Sigmoid colon (tissue), 7 donors: ENCODE measurements around the gene TBCE. TPM values are rescaled to one million over a fixed set of nuclear protein-coding genes. Genes with fewer than 3 reads are reported as not detected.
"Not testable (repeated sequence)": the region's sequence is repeated elsewhere in the genome, so short reads cannot be mapped to it uniquely, and the experiment has no call there.

Experiments used
- DNase-seq: peaks from one replicate; pipeline ENCODE4 v3.0.0-alpha.2; 2019
- H3K27ac ChIP-seq, 4 donors: fragments of 200-600 bp; sonication (generic); one replicate each; pipeline ENCODE4 v1.5.1; 2016 to 2019; ENCODE audit warnings: mild to moderate bottlenecking in 1 of 4
- H3K27me3 ChIP-seq, 3 donors: fragments of 200-600 bp; sonication (generic); one replicate each; pipeline ENCODE4 v1.5.1; 2019; ENCODE audit warnings: mild to moderate bottlenecking in 1 of 3
- H3K36me3 ChIP-seq, 4 donors: fragments of 200-600 bp; sonication (generic); one replicate each; pipeline ENCODE4 v1.5.1; 2016 to 2019
- H3K4me1 ChIP-seq, 4 donors: fragments of 200-600 bp; sonication (generic); one replicate each; pipeline ENCODE4 v1.5.1; 2017 to 2019
- H3K4me3 ChIP-seq, 4 donors: fragments of 200-600 bp; sonication (generic); one replicate each; pipeline ENCODE4 v1.5.1; 2017 to 2019; ENCODE audit warnings: mild to moderate bottlenecking in 2 of 4, moderate library complexity in 1 of 4
- H3K9me3 ChIP-seq, 4 donors: fragments of 200-600 bp in 3 of 4; sonication (generic) in 3 of 4; one replicate each; pipeline versions ENCODE4 v1.5.1 to v1.6.1; 2013 to 2019
- EP300 ChIP-seq, 4 donors: sonication (generic); formaldehyde crosslinking; IDR thresholded peaks; one replicate each; pipeline ENCODE4 v1.6.1; 2017; ENCODE audit warnings: antibody characterized with exemption in 4 of 4
- POLR2A ChIP-seq, 2 donors: fragments of 450-650 bp; IDR thresholded peaks; one replicate each; pipeline ENCODE4 v1.6.1; 2016; ENCODE audit warnings: antibody characterized with exemption in 2 of 2, mild to moderate bottlenecking in 2 of 2, moderate library complexity in 2 of 2
- POLR2AphosphoS5 ChIP-seq, 4 donors: sonication (generic); formaldehyde crosslinking; IDR thresholded peaks; one replicate each; pipeline ENCODE4 v1.6.1; 2017; ENCODE audit warnings: antibody characterized with exemption in 4 of 4
- WGBS, 2 donors: extraction: QIAGEN DNeasy Blood & Tissue Kit; methylation state at CpG; one replicate each; pipeline ENCODE4 v1.1.7; 2013; 5-methylcytosine and 5-hydroxymethylcytosine counted together
- intact Hi-C: fragments of 100-400 bp; cut with DNase I; formaldehyde crosslinking; loops from one replicate; pipeline ENCODE4 v1.15.1; 2023
- polyA plus RNA-seq, 3 donors: library from polyadenylated mRNA; stranded (reverse); fragments of 200-250 nt; gene quantifications; one replicate each; pipeline ENCODE4 v1.2.3, GENCODE V29; 2013
- total RNA-seq, 4 donors: library from RNA; depleted of rRNA; stranded (reverse); fragments of >200 nt; gene quantifications; one replicate each; pipeline ENCODE4 v1.1.0, GENCODE V29; 2016
- TF ChIP-seq, protein P1 (sequence below), 4 experiments: fragments of 450-650 bp in 3 of 4; fragments of 200-600 bp in 1 of 4; IDR thresholded peaks; one replicate each; pipeline ENCODE4 v1.5.1; 2016 to 2019; ENCODE audit warnings: antibody characterized with exemption in 4 of 4, mild to moderate bottlenecking in 3 of 4, moderate library complexity in 2 of 4
- donor health status: healthy with polysubstance abuse.
- donor health status: Bipolar disorder and iron deficiency.
- donor health status: healthy.

Gene TBCE
- total and polyA plus RNA-seq, 7 donors = 14.4 to 24.3 (median 16.4) TPM

DNA sequence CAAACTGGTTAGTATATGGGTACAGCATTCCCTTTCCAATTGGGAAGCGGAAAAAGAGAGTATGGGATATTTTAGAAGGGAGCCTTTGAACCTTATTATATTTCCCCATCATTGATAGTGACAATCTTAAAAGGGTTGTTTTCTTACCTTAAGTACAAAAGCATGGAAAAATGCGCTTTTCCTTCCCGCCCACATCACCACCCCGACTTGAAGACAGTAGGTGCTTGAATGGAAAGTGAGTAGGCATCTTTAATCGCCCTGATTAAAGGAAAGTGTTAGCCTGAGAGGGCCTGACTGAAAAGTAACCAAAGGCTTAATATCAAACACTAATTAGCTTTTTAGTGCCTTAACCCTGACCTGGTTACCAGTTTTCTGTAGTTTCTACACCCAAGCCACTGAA, 23.5 kb upstream of the TBCE start:
- intact Hi-C loops = no loop called here
- Histone ChIP-seq H3K9me3 (no peaks in the 10 kb centered on the region), H3K27ac (no peak overlapping the region), H3K4me3 (no peak overlapping the region), H3K36me3 (peaks cover 0 to 47% (median 12%) of the 10 kb centered on the region in 4 donors), H3K27me3 (no peaks in the 10 kb centered on the region), H3K4me1 (no peaks in the 10 kb centered on the region)
- TF ChIP-seq, protein P1, sequence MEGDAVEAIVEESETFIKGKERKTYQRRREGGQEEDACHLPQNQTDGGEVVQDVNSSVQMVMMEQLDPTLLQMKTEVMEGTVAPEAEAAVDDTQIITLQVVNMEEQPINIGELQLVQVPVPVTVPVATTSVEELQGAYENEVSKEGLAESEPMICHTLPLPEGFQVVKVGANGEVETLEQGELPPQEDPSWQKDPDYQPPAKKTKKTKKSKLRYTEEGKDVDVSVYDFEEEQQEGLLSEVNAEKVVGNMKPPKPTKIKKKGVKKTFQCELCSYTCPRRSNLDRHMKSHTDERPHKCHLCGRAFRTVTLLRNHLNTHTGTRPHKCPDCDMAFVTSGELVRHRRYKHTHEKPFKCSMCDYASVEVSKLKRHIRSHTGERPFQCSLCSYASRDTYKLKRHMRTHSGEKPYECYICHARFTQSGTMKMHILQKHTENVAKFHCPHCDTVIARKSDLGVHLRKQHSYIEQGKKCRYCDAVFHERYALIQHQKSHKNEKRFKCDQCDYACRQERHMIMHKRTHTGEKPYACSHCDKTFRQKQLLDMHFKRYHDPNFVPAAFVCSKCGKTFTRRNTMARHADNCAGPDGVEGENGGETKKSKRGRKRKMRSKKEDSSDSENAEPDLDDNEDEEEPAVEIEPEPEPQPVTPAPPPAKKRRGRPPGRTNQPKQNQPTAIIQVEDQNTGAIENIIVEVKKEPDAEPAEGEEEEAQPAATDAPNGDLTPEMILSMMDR (IDR thresholded peaks at IDR 0.05) = no peak
- TF ChIP-seq POLR2A (IDR thresholded peaks at IDR 0.05) = no peak
- no peak for TF ChIP-seq EP300 (IDR thresholded peaks at IDR 0.05)
- no peak for TF ChIP-seq POLR2AphosphoS5 (IDR thresholded peaks at IDR 0.05)
- no peak for DNase-seq
- 93 to 95% methylated on average over 5 of the region's 5 CpGs for WGBS, 2 donors

DNA sequence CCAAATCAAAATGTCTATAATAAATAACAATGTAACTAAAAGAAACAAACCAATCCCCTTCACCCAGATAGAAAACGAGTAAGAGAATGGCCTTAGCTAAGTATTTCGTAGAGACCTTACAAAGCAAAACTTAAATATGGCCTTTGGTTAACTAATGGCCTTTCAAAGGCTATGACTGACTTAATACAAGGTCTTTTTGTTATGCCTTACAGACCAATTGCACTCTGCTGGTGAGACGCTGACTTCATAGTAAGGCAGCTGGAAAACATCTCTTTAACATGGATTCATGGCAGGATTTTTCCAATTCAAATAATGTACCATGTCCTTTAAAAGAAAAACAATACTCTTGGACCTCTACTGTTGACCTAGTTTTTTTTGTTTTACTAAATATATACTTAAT, 15.8 kb upstream of the TBCE start:
- Histone ChIP-seq H3K36me3 (peaks cover 0 to 4% (median 0%) of the 10 kb centered on the region in 4 donors), H3K4me1 (no peaks in the 10 kb centered on the region), H3K27me3 (no peaks in the 10 kb centered on the region), H3K27ac (no peak overlapping the region), H3K4me3 (no peak overlapping the region), H3K9me3 (no peaks in the 10 kb centered on the region)
- intact Hi-C loops = no loop called here
- TF ChIP-seq POLR2AphosphoS5 (IDR thresholded peaks at IDR 0.05) (no peak), EP300 (IDR thresholded peaks at IDR 0.05) (no peak), POLR2A (IDR thresholded peaks at IDR 0.05) (no peak)
- TF ChIP-seq, protein P1 (IDR thresholded peaks at IDR 0.05) = no peak
- 91 to 92% methylated on average over 3 of the region's 3 CpGs for WGBS, 2 donors
- DNase-seq = no peak

DNA sequence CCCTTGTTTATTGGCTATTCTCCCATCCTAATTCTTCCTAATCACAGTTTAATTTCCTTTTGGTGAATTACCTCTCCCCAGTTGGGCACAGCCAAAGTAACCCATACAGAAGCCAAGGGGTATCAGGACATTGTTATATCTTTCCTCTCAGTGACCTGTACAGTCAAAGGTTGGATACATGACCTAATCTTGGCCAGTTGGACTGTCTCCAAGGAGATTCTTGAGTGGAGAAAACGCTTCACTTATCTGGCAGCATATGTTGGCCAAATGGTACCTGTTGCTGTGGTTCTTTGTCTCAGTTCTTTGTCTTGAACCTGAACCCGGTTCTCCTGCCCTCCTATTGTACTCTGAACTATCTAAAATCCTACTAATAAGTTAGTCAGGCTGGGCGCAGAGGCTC, 15.3 kb upstream of the TBCE start:
- TF ChIP-seq POLR2AphosphoS5 (IDR thresholded peaks at IDR 0.05) (no peak), EP300 (IDR thresholded peaks at IDR 0.05) (no peak)
- Histone ChIP-seq H3K27me3 (no peaks in the 10 kb centered on the region), H3K36me3 (no peaks in the 10 kb centered on the region), H3K9me3 (no peaks in the 10 kb centered on the region), H3K4me1 (no peaks in the 10 kb centered on the region), H3K4me3 (no peak overlapping the region), H3K27ac (no peak overlapping the region)
- no peak for DNase-seq
- WGBS, 2 donors = 71 to 76% methylated on average over 3 of the region's 3 CpGs
- intact Hi-C loops = no loop called here

DNA sequence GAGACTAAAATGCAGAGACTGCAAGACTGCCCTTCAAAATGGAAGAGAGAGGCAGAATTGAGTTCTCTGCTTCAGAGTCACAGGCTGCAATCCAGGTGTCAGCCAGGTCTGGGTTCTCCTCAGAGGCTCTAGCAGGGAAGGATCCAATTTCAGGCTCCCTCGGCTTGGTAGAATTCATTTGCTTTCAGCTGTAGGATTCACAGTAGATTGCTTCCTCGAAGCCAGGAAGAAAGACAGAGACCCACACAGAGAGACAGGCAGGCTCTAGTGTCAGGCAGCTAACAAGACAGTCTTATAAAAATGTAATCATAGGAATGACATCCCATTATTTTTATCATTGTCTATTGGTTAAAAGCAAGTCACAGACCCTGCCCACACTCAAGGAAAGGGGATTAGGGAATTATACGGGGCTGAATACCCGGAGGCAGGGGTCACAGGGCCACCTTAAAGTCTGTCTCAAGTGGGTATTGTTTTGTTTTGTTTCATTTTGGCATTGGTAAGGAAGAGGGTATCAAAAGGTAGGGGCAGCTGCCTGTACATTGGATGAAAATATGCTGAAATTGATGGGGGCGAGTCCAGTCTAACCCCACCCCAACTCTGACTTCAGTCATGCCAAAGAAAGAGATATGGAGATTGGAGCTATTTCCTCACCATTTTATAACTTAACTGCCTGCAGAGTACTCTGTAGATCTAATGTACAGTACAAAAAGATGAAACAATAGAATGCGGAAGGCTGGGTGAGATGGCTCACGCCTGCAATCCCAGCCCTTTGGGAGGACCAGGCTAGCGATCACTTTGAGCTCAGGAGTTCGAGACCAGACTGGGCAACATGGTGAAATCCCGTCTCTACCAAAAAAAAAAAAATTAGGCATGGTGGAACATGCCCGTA, 9.5 kb upstream of the TBCE start:
- 28 to 66% methylated on average over 11 of the region's 11 CpGs for WGBS, 2 donors
- Histone ChIP-seq H3K27ac (no peak overlapping the region), H3K4me1 (no peaks in the 10 kb centered on the region), H3K4me3 (no peak overlapping the region), H3K9me3 (no peaks in the 10 kb centered on the region), H3K36me3 (no peaks in the 10 kb centered on the region), H3K27me3 (no peaks in the 10 kb centered on the region)
- TF ChIP-seq, protein P1 (IDR thresholded peaks at IDR 0.05) = no peak
- TF ChIP-seq POLR2A (IDR thresholded peaks at IDR 0.05) (no peak), POLR2AphosphoS5 (IDR thresholded peaks at IDR 0.05) (no peak), EP300 (IDR thresholded peaks at IDR 0.05) (no peak)
- no peak for DNase-seq
- intact Hi-C loops = no loop called here

DNA sequence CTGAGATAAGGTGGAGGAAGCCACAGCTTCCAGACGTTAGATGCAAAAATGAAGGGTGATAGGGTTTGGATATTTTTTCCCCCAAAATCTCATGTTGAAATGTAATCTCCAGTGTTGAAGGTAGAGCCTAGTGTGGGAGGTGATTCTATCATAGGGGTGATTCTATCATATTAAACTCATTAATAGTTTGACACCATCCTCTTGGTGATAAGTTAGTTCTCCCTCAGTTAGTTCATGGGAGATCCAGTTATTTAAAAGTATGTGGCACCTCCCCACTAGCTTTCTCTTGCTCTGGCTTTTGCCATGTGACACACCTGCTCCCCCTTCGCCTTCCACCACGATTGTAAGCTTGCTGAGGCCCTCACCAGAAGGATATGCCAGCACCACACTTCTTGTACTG, 8.3 kb upstream of the TBCE start:
- H3K36me3 ChIP-seq = no peaks in the 10 kb centered on the region
- no peak for DNase-seq
- H3K27me3 ChIP-seq = no peaks in the 10 kb centered on the region
- no peaks in the 10 kb centered on the region for H3K9me3 ChIP-seq
- TF ChIP-seq POLR2AphosphoS5 (IDR thresholded peaks at IDR 0.05) (no peak), POLR2A (IDR thresholded peaks at IDR 0.05) (no peak), EP300 (IDR thresholded peaks at IDR 0.05) (no peak)
- TF ChIP-seq, protein P1 (IDR thresholded peaks at IDR 0.05) = no peak
- no peaks in the 10 kb centered on the region for H3K4me1 ChIP-seq
- WGBS, 2 donors = 79 to 89% methylated on average over 3 of the region's 3 CpGs
- H3K4me3 ChIP-seq = no peak overlapping the region
- intact Hi-C loops = no loop called here
- no peak overlapping the region for H3K27ac ChIP-seq

DNA sequence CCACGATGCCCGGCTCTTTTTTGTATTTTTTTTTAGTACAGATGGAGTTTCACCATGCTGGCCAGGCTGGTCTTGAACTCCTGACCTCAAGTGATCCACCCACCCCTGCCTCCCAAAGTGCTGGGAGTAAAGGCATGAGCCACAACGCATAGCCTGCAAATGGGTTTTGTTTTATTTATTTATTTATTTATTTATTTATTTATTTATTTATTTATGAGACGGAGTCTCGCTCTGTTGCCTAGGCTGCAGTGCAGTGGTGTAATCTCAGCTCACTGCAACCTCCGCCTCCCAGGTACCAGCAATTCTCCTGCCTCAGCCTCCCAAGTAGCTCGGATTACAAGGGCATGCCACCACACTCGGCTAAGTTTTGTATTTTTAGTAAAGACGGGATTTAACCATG, 3.0 kb upstream of the TBCE start:
- H3K36me3 ChIP-seq, H3K9me3 ChIP-seq, H3K27me3 ChIP-seq, H3K4me1 ChIP-seq, DNase-seq, H3K4me3 ChIP-seq, H3K27ac ChIP-seq, intact Hi-C loops: not testable (repeated sequence)
- 95 to 96% methylated on average over 9 of the region's 9 CpGs for WGBS, 2 donors
